Mesendoderm (in vitro differentiated cells): ENCODE measurements around the gene RNF113B.

Experiments
- DNase-seq: peaks from one replicate; pipeline ENCODE4 v3.0.0; 2013
- H2AK5ac ChIP-seq: 2 replicates; pipeline ENCODE4 v1.6.1; 2013; ENCODE audit warnings: low read length, inconsistent platforms
- H2BK120ac ChIP-seq: 2 replicates; pipeline ENCODE4 v1.6.1; 2013; ENCODE audit warnings: low read depth, mild to moderate bottlenecking, low read length, moderate library complexity, mixed read lengths
- H2BK15ac ChIP-seq: replicated peaks from 2 replicates; pipeline ENCODE4 v1.6.1; 2013; ENCODE audit warnings: low read depth, mild to moderate bottlenecking, moderate library complexity
- H2BK5ac ChIP-seq: 2 replicates; pipeline ENCODE4 v1.6.1; 2013; ENCODE audit warnings: low read length, inconsistent platforms
- H3K18ac ChIP-seq: 2 replicates; pipeline ENCODE4 v1.6.1; 2013; ENCODE audit warnings: mild to moderate bottlenecking, low read length, mixed read lengths
- H3K23ac ChIP-seq: one replicate; pipeline ENCODE4 v1.6.1; 2013; ENCODE audit warnings: low read length
- H3K27ac ChIP-seq: 2 replicates; pipeline ENCODE4 v1.5.1; 2013; ENCODE audit warnings: low read depth, mild to moderate bottlenecking, inconsistent platforms, low read length, moderate library complexity
- H3K27me3 ChIP-seq: 2 replicates; pipeline ENCODE4 v1.6.1; 2013; ENCODE audit warnings: low read length, control low read depth, mild to moderate bottlenecking, inconsistent platforms; ENCODE audit not compliant: insufficient read depth, poor library complexity
- H3K36me3 ChIP-seq: 2 replicates; pipeline ENCODE4 v1.6.1; 2013; ENCODE audit warnings: low read length, inconsistent platforms; ENCODE audit not compliant: control insufficient read depth, insufficient read depth
- H3K4ac ChIP-seq: one replicate; pipeline ENCODE4 v1.6.1; 2013; ENCODE audit warnings: low read depth, mild to moderate bottlenecking, low read length, moderate library complexity
- H3K4me1 ChIP-seq: 2 replicates; pipeline ENCODE4 v1.6.1; 2013; ENCODE audit warnings: low read depth, low read length, inconsistent platforms; ENCODE audit not compliant: control insufficient read depth
- H3K4me2 ChIP-seq: 2 replicates; pipeline ENCODE4 v1.6.1; 2013; ENCODE audit warnings: low read length
- H3K4me3 ChIP-seq: 2 replicates; pipeline ENCODE4 v1.5.1; 2013; ENCODE audit warnings: mild to moderate bottlenecking, low read length
- H3K56ac ChIP-seq: one replicate; pipeline ENCODE4 v1.6.1; 2013; ENCODE audit warnings: low read length
- H3K79me1 ChIP-seq: 2 replicates; pipeline ENCODE4 v1.6.1; 2013; ENCODE audit warnings: low read length, inconsistent platforms
- H3K79me2 ChIP-seq: 2 replicates; pipeline ENCODE4 v1.6.1; 2013; ENCODE audit warnings: mild to moderate bottlenecking, low read length; ENCODE audit not compliant: control insufficient read depth, insufficient read depth
- H3K9ac ChIP-seq: 2 replicates; pipeline ENCODE4 v1.6.1; 2013; ENCODE audit warnings: low read length, inconsistent platforms
- H4K5ac ChIP-seq: one replicate; pipeline ENCODE4 v1.6.1; 2013; ENCODE audit warnings: low read length
- H4K8ac ChIP-seq: one replicate; pipeline ENCODE4 v1.6.1; 2013; ENCODE audit warnings: low read depth, mild to moderate bottlenecking, control low read depth, low read length, moderate library complexity
- WGBS: extraction: QIAGEN DNeasy Blood & Tissue Kit; methylation state at CpG from one replicate; pipeline ENCODE4 v1.1.7; 2013; ENCODE audit warnings: low lambda C conversion rate, missing lambda C conversion rate; ENCODE audit not compliant: insufficient coverage; ENCODE audit errors: extremely low coverage; 5-methylcytosine and 5-hydroxymethylcytosine counted together

RNF113B gene

GRCh38 chr13:98201984-98202383 lies 24.9 kb upstream of the RNF113B start:
- Histone ChIP-seq H2BK120ac (no peak overlapping the region), H3K27me3 (no peaks in the 10 kb centered on the region), H3K4me2 (no peak overlapping the region), H2BK5ac (no peak overlapping the region), H3K4me3 (no peak overlapping the region), H3K9ac (no peak overlapping the region), H4K5ac (no peak overlapping the region), H3K79me2 (peaks cover 33% of the 10 kb centered on the region), H3K4ac (no peak overlapping the region), H3K27ac (no peak overlapping the region), H3K4me1 (peaks cover 8% of the 10 kb centered on the region), H3K79me1 (peaks cover 21% of the 10 kb centered on the region), H4K8ac (no peak overlapping the region), H3K36me3 (no peaks in the 10 kb centered on the region), H3K18ac (no peak overlapping the region), H2BK15ac (no peak overlapping the region), H2AK5ac (no peak overlapping the region), H3K56ac (no peak overlapping the region), H3K23ac (no peak overlapping the region)
- no peak for DNase-seq
- no CpG with 5 or more reads among the region's 6 CpGs for WGBS

- Histone ChIP-seq H2BK5ac (no peak overlapping the region), H3K79me1 (peaks cover 20% of the 10 kb centered on the region), H3K27ac (no peak overlapping the region), H3K36me3 (no peaks in the 10 kb centered on the region), H3K4me1 (peaks cover 8% of the 10 kb centered on the region), H3K9ac (no peak overlapping the region), H3K79me2 (peaks cover 30% of the 10 kb centered on the region), H2BK120ac (no peak overlapping the region), H3K4me2 (no peak overlapping the region), H4K8ac (no peak overlapping the region), H3K56ac (no peak overlapping the region), H4K5ac (no peak overlapping the region), H3K4me3 (no peak overlapping the region), H3K4ac (no peak overlapping the region), H2AK5ac (no peak overlapping the region), H3K23ac (no peak overlapping the region), H3K27me3 (no peaks in the 10 kb centered on the region), H3K18ac (no peak overlapping the region), H2BK15ac (no peak overlapping the region)
- WGBS: no CpG with 5 or more reads among the region's 8 CpGs
- DNase-seq: no peak
These were observed 24.1 kb upstream of the RNF113B start for GRCh38 chr13:98201189-98201588.

- Histone ChIP-seq H3K27ac (no peak overlapping the region), H3K36me3 (no peaks in the 10 kb centered on the region), H2AK5ac (no peak overlapping the region), H4K8ac (no peak overlapping the region), H3K4me1 (peaks cover 8% of the 10 kb centered on the region), H3K79me1 (peaks cover 17% of the 10 kb centered on the region), H3K4me3 (no peak overlapping the region), H3K79me2 (peaks cover 34% of the 10 kb centered on the region), H3K18ac (no peak overlapping the region), H3K9ac (no peak overlapping the region), H2BK5ac (no peak overlapping the region), H3K4me2 (no peak overlapping the region), H2BK120ac (no peak overlapping the region), H3K23ac (no peak overlapping the region), H3K27me3 (no peaks in the 10 kb centered on the region), H3K4ac (no peak overlapping the region), H2BK15ac (no peak overlapping the region), H3K56ac (peak overlapping the region; percentile 17), H4K5ac (no peak overlapping the region)
- peak; percentile 58 for DNase-seq
- WGBS: no CpG with 5 or more reads among the region's 5 CpGs
These were observed 23.3 kb upstream of the RNF113B start for GRCh38 chr13:98200211-98200878.

- Histone ChIP-seq H4K5ac (no peak overlapping the region), H4K8ac (no peak overlapping the region), H3K79me2 (peaks cover 36% of the 10 kb centered on the region), H3K56ac (no peak overlapping the region), H3K9ac (no peak overlapping the region), H2AK5ac (no peak overlapping the region), H3K4me2 (no peak overlapping the region), H2BK5ac (no peak overlapping the region), H3K4me1 (peaks cover 8% of the 10 kb centered on the region), H3K18ac (peak overlapping the region; percentile 55), H3K27ac (no peak overlapping the region), H2BK120ac (no peak overlapping the region), H3K4ac (no peak overlapping the region), H3K27me3 (no peaks in the 10 kb centered on the region), H3K4me3 (no peak overlapping the region), H3K36me3 (no peaks in the 10 kb centered on the region), H3K23ac (no peak overlapping the region), H3K79me1 (peaks cover 19% of the 10 kb centered on the region), H2BK15ac (no peak overlapping the region)
- WGBS: no CpG with 5 or more reads among the region's 4 CpGs
- DNase-seq: peak; percentile 61
These were observed 22.4 kb upstream of the RNF113B start for GRCh38 chr13:98199480-98199879.

GRCh38 chr13:98198683-98199082 lies 21.6 kb upstream of the RNF113B start:
- Histone ChIP-seq H3K4me3 (no peak overlapping the region), H3K56ac (no peak overlapping the region), H3K79me1 (peaks cover 15% of the 10 kb centered on the region), H2BK15ac (no peak overlapping the region), H3K79me2 (peaks cover 32% of the 10 kb centered on the region), H2AK5ac (no peak overlapping the region), H3K18ac (no peak overlapping the region), H2BK120ac (no peak overlapping the region), H3K27ac (no peak overlapping the region), H4K8ac (no peak overlapping the region), H3K23ac (no peak overlapping the region), H3K4me2 (no peak overlapping the region), H3K9ac (no peak overlapping the region), H2BK5ac (no peak overlapping the region), H3K27me3 (no peaks in the 10 kb centered on the region), H3K4ac (no peak overlapping the region), H3K4me1 (peaks cover 8% of the 10 kb centered on the region), H3K36me3 (no peaks in the 10 kb centered on the region), H4K5ac (no peak overlapping the region)
- DNase-seq: no peak
- WGBS: no CpG with 5 or more reads among the region's 4 CpGs
